Sigmoid colon (tissue), 3 donors: ENCODE measurements around the gene ZNF274.

Experiments
- POLR2A ChIP-seq, 2 donors: fragments of 450-650 bp; IDR thresholded peaks; one replicate each; pipeline ENCODE4 v1.6.1; 2016; ENCODE audit warnings: antibody characterized with exemption in 2 of 2, mild to moderate bottlenecking in 2 of 2, moderate library complexity in 2 of 2
- TF ChIP-seq, protein P1 (sequence below), 4 experiments: fragments of 450-650 bp in 3 of 4; fragments of 200-600 bp in 1 of 4; IDR thresholded peaks; one replicate each; pipeline ENCODE4 v1.5.1; 2016 to 2019; ENCODE audit warnings: antibody characterized with exemption in 4 of 4, mild to moderate bottlenecking in 3 of 4, moderate library complexity in 2 of 4

- no peak for TF ChIP-seq POLR2A (IDR thresholded peaks at IDR 0.05)
- TF ChIP-seq, protein P1, sequence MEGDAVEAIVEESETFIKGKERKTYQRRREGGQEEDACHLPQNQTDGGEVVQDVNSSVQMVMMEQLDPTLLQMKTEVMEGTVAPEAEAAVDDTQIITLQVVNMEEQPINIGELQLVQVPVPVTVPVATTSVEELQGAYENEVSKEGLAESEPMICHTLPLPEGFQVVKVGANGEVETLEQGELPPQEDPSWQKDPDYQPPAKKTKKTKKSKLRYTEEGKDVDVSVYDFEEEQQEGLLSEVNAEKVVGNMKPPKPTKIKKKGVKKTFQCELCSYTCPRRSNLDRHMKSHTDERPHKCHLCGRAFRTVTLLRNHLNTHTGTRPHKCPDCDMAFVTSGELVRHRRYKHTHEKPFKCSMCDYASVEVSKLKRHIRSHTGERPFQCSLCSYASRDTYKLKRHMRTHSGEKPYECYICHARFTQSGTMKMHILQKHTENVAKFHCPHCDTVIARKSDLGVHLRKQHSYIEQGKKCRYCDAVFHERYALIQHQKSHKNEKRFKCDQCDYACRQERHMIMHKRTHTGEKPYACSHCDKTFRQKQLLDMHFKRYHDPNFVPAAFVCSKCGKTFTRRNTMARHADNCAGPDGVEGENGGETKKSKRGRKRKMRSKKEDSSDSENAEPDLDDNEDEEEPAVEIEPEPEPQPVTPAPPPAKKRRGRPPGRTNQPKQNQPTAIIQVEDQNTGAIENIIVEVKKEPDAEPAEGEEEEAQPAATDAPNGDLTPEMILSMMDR (IDR thresholded peaks at IDR 0.05) = no peak
Measured at GRCh38 chr19:58183817-58184215, 955 bp downstream of the ZNF274 start.
